Keratinocyte (primary cell): ENCODE data around the gene GEN1.

Experiments
- CTCF ChIP-seq, 3 experiments: IDR thresholded peaks in 1 of 3; conservative IDR thresholded peaks in 1 of 3; optimal IDR thresholded peaks in 1 of 3; 2 replicates in 2 of 3; 3 replicates in 1 of 3; pipeline versions ENCODE3 to v1.5.1; 2011; ENCODE audit warnings: low read length in 3 of 3, mild to moderate bottlenecking in 3 of 3, moderate library complexity in 2 of 3, control low read depth in 1 of 3, inconsistent platforms in 1 of 3; ENCODE audit not compliant: insufficient read depth in 2 of 3; ENCODE audit errors: extremely low read depth in 1 of 3
- EZH2 ChIP-seq: IDR thresholded peaks from one replicate; pipeline ENCODE4 v1.6.1; 2012; ENCODE audit warnings: inconsistent platforms, mild to moderate bottlenecking, low read length, moderate library complexity

- TF ChIP-seq EZH2 = no peak
- TF ChIP-seq CTCF (optimal IDR thresholded peaks at IDR 0.05 in 1 of 3, IDR thresholded peaks at IDR 0.05 in 1 of 3, conservative IDR thresholded peaks at IDR 0.05 in 1 of 3; ENCODE audit: extremely low read depth in 1 of 3, insufficient read depth in 2 of 3, low read length in 3 of 3) = no peak
These were observed 44.0 kb upstream of the GEN1 start for GRCh38 chr2:17709897-17710296.
